HG02870 (cell line): Measurements from ENCODE around the gene MACROD2.
A peak's percentile ranks its signal among the peaks of the same experiment; 100 is the strongest.
"Not testable (repeated sequence)": the region's sequence is repeated elsewhere in the genome, so short reads cannot be mapped to it uniquely, and the experiment has no call there.

Experiments
- ATAC-seq: cut with Tn5 transposase; IDR thresholded peaks from one replicate; pipeline ENCODE4 v1.9.1; 2021; ENCODE audit warnings: mild to moderate bottlenecking, moderate library complexity; ENCODE audit not compliant: unreplicated experiment

The MACROD2 gene

DNA sequence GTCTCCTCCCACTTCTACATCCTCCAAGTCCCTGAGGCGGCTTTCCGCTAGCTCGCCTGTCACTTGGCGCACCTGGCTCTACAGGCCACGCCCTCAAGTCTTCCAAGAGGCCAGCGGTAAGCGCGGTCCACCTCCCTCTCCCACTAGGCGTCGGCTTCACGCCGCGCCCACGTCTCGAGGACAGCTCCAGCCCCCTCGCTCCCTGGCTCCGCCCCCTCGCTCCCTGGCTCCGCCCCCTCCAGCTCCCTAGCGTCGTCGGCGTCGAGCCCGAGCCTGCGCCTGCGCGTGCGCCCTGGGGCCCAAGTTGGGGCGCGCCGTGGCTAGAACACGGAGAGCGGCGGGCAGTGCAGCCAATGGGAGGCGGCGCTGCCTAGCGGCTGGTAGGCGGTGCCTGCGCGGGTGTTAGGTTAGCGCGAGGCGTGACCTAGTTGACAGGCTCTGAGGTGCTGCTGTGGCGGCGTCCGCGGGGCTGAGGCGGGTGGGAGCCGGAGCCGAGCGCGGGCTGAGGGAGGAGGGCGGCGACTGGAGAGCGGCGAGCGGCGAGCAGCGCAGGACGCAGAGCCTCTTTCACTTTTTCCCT, at the start of gene MACROD2:
MACROD2 (plus strand) TSS at position 431 of the 580 bp plus-strand sequence.
- ATAC-seq = peak; percentile 90

DNA sequence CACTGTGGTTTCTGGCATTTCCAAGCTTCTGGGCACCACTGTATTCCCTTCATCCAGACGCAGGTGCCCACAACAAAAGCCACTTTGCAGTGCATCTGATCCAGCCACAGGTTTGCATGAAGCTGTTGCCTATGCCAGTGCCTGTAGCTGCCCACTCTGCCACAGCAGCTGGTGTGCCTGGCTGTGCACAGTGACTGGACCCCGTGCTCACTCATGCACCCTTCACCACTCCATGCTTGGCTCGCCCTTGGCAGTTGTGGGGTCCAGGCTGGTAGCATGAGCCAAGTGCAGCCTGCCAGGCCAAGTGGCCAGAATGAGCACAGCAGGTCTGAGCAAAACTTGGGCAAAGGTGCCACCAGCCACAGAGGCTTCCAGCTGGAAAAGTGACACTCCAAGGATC, 47.6 kb upstream of the MACROD2 start:
- no peak for ATAC-seq

DNA sequence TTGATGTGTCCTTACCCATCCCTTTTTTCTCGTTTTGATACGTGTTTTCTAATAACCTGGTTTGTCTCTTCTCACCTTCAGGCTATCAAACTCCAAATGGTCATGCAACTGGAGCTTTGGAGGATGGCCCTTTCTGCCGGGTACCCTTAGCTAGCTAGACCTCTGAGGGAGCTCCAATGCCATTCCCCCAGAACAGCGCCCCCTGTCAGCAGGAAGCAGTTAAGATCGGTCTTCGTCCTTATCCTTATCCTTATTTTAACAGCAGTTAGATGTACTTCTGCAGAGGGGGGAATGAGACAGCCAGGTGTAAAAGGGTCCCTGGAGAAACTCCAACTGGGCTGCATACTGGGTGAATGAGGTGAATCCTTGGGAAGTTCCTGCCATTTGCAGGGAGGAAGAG, 42.1 kb upstream of the MACROD2 start:
- no peak for ATAC-seq

DNA sequence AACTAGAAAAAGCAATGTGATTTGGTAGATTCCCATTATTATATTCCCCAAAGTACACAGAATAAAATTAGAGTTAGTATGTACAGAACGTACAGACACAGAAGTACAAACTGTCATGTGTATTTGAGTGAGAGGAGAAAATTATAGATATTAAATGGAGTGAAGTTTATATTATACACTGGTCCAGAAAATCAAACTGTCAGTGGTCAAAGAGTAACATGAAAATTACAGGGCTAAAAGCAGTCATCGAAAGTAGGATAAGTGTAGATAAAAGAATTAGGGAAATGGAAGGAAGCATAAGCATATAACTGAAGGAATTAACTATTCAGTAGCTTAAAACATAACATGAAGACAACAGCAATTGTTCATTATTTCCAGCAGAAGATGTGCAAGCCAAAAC, 35.2 kb upstream of the MACROD2 start:
- no peak for ATAC-seq

DNA sequence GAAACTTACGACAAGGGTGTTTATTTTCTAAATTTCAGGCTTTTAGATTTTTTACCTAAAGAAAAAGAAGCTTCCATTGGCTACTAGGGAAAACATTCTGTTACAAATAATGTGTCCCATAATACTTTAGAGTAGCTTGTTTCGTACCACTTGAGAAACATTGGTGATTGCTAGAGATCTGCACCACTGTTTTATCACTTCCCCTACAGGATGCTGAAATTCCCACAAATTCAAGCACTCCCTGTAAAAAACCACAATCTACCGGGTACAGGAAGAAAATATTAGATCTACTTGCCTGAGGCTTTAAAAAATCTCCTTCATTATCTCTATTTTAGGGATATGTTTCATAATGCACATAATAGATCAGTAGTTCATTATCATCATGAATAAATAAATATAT, 34.8 kb upstream of the MACROD2 start:
- no peak for ATAC-seq

DNA sequence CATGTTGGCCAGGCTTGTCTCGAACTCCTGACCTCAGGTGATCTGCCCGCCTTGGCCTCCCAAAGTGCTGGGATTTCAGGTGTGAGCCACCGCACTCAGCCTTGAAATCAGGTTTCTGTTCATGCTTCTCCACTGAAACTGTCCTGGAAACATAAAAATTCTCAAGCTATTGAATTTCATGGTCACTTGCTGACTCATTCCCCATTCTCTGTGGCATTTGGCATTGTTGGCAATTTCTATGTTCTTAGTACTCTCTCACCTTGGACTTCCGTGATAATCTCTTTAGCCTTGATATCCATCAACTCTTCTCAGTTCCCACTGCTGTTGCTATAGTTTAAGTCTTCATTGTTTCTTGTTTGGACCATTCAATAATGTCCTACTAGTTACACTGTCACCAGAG, 11.1 kb upstream of the MACROD2 start:
- no peak for ATAC-seq

DNA sequence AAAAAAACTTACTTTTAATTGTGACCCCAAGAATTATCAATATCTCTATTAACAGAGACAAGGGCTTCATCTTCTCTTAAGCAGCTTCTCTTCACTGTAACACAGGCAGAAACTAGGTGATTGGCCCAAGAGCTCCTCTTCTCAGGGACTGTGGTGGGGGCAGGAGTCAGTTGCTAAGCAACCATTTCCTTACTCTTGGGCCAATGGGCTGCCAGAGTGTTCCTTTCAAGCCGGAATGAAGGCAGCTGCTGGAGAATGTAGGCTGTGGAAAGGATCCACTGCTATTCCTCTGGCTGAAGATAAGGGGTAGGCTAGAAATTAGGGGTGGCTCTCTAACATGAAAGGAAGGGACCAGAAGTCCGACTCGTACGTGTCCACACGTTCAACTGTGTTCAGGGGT, 4.9 kb upstream of the MACROD2 start, which contains the start of gene SEL1L2:
SEL1L2 (minus strand) TSS at position 150 of the 400 bp plus-strand sequence; CDS start at position 70, 80 bp downstream.
- ATAC-seq = no peak

DNA sequence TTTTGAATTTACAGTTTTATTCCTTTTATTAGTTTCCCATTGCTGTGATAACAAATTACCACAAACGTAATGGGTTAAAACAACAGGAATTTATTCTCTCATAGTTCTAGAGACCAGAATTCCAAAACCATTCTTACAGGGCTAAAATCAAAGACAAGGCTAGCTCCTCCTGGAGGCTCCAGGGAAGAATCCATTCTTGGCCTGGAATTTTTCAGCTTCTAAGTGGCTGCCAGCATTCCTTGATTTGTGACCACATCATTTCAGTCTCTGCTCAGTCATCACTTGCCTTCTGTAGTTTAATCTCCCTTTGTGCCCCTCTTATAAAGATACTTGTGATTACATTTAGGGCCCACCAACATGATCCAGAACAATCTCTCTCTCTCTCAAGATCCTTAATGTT, 4.0 kb upstream of the MACROD2 start:
- ATAC-seq = no peak

DNA sequence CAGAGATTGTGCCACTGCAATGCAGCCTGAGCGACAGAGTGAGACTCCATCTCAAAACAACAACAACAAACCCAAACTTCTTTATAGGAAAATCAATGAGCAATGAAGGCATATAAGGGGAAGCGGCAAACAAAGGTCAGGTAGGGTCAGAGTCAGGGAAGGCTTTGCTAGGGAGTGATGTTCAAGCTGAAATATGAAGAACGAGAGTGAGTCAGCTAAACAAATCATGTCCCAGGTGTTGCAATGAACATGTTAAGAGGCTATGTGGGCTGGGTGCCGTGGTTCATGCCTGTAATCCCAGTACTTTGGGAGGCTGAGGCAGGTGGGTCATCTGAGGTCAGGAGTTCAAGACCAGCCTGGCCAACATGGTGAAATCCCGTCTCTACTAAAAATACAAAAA, 3.4 kb upstream of the MACROD2 start:
- not testable (repeated sequence) for ATAC-seq

DNA sequence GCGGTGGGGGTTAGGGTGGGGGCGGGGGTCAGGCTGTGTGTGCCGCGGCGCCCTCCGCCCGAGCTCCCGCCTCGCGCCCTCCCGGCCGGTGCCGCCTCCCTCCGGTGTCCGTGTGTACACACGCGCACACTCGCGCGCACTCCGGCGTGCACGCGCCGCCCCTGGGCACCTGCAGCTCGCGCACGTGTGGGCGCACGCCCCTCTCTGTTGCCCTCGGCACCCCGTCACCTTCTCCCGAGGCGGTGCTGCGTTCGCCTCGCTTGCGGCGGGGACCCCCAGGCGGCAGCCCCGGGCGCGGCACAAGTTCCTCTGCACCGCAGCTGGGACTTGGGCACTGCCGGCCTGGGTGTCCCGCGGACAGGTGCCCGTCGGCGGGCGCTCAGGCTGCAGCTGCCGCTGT, 525 bp downstream of the MACROD2 start:
- no peak for ATAC-seq

DNA sequence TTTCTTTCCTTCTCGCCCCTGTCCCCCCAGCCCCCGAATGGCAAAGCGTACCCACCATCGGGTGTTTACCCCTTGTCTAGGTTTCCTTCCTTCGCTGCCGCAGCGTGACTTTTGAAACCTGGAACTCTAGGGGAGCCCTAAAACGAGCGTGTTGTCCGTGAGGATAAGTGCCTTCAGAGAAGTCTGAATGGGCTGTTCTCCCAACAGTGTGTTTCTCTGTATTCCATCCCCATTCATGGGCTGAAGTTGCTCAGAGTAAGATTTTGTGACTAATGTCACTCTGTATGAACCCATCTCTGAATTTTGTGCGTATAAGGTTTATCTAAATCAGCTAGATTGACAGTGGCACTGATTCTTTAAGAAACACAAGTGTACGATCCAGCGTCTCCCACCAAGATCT, 949 bp downstream of the MACROD2 start:
- ATAC-seq = no peak

DNA sequence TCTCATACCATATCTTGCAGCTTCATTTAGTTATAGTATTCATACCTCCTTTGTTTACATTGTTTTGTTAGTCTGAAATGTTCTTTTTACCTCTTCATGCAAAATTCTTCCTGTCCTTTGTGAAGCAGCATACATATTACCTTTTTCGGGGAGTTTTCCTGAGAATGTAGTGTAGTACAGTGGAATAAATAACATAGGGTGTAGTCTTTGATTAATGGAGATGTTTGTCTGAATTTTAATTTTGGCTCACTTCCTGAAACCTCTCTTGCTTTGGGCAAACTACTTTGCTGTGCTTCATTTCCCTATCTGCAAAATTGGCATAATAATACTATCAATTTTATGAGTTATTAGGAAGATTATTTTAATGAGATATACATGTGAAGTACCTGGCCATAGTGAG, 5.6 kb downstream of the MACROD2 start:
- ATAC-seq = no peak

DNA sequence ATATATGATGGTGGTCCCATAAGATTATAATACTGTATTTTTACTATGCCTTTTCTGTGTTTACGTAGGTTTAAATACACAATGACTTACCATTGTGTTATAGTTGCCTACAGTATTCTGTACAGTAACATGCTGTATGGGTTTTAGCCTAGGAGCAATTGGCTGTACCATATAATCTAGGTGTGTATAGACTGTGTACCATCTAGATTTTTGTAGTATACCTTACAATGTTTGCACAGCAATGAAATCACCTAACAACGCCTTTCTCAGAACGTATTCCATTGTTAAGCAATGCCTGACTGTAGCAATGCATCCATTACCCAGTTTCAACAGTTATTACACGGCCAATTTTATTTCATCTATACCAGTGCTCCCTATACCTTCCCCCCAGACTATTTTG, 10.7 kb downstream of the MACROD2 start:
- ATAC-seq = no peak

DNA sequence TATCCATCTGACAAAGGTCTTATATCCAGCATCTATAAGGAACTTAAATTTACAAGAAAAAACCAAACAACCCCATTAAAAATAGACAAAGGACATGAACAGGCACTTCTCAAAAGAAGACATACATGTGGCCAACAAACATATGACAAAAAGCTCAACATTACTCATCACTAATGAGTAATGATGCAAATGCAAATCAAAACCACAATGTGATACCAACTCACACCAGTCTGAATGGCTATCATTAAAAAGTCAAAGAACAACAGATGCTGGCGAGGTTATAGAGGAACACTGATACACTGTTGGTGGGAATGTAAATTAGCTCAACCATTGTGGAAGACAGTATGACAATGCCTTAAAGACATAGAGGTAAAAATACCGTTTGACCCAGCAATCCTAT, 13.9 kb downstream of the MACROD2 start:
- no peak for ATAC-seq

DNA sequence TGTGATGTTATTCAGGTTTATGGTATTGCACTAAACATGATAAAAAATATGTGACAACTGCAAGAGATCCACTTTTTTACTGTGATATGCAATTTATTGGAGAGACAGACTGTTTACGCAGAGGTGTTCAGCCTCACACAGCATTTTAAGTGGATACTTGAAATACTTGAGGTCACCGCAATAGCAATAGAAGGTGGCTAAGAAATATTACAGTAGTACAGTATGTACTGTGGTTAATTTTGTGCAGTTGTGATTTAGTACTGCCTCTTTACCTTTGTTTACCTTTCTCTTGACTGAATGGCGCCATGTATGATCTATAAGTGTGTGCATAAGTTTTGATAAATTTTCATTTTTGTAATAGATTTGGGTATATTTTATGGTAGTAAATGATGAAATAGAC, 17.4 kb downstream of the MACROD2 start:
- no peak for ATAC-seq

DNA sequence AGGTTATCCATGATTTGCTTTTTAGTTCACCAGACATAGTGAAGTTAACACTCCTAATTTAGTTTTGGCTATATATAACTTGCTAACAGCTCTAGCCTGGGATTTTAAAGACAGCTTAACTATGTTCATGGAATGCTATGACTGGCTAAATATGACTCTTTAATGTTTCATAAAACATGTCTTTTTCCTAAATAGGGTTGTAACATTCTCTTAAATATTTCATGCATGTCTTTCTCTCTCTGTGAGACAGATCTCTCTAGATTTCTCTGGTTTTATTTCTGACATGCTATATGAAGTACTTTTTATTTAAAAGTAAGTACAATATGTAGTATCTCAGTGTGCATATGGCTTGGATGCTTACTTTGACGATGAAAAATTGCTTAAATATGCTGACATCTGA, 35.7 kb downstream of the MACROD2 start:
- ATAC-seq = no peak

DNA sequence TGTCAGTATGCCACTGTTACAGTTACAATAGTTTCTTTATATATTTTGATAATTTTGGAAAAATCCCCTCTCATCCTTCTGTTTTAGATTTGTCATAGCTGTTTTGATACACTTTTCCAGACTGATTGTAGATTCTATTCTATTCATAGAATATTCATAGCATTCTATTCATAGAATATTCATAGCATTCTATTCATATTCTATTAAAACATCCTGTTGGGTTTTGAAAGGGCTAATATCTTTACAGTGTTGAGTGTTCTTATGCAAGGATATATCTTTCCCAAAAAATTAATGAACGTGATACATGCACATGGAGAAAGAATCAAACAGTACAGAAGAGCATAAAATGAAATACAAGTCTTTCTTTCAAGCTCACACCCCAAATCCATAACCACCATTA, 38.0 kb downstream of the MACROD2 start:
- ATAC-seq = no peak

DNA sequence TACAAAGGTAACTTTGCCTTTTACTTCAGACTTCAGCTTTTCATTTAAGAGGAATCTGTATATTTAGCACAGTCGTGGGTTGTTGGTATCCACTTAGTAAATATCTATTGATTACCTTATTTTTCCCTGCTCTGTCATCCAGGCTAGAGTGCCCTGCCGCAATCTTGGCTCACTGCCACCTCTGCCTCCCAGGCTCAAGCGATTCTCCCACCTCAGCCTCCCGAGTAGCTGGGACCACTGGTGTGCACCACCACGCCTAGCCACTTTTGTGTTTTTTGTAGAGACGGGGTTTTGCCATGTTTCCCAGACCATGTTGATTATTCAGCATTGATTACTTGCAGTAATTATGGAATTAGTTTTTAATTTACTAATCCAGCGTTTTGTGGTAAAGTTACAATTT, 41.3 kb downstream of the MACROD2 start:
- ATAC-seq = no peak

DNA sequence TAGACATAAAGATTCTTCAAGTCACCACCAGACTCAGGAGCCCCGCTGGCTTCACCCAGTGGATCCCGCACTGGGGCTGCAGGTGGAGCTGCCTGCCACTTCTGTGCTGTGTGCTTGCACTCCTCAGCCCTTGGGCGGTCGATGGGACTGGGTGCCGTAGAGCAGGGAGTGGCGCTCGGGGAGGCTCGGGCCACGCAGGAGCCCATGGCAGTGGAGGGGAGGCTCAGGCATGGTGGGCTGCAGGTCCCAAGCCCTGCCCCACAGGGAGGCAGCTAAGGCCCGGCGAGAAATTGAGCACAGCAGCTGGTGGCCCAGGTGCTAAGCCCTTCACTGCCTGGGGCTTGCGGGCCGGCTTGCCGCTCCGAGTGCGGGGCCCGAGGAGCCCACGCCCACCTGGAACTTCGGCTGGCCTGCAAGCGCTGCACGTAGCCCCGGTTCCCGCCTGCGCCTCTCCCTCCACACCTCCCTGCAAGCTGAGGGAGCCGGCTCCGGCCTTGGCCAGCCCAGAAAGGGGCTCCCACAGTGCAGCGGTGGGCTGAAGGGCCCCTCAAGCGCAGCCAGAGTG, 49.5 kb downstream of the MACROD2 start:
- not testable (repeated sequence) for ATAC-seq

DNA sequence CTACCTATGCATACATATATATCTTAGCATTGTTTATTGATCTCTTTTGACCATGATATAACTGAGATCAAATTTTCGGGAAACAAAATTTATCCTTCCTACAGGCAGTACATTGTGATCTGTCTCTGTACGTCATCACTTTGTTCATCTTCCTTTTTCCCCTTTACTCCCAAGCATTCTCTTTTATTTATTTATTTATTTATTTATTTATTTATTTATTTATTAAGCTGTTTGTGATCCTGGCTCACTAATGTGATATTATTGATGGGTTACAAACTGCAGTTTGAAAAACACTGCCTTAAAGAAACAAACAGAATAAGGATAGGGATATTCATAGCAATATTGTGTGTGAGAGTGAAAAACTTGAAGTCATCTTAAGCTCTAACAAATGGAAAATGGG, 51.2 kb downstream of the MACROD2 start:
- no peak for ATAC-seq

DNA sequence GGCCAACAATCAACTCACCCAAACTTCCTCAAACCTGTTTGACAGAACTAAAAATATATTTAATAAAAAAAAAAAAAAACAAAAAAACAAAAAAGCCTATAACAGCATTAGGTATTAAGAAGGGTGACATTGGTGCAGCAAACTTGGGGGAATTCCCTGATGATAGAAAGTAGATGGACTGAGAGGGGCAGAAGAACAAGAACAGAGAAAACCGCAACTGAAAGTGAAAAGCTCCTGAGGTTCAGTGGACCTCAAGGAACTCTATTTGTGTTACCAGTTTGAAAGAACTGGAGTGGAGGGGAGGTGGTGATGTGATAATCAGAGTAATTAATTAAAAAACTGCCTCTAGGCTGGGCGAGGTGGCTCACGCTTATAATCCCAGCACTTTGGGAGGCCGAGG, 53.8 kb downstream of the MACROD2 start:
- peak; percentile 96 for ATAC-seq

DNA sequence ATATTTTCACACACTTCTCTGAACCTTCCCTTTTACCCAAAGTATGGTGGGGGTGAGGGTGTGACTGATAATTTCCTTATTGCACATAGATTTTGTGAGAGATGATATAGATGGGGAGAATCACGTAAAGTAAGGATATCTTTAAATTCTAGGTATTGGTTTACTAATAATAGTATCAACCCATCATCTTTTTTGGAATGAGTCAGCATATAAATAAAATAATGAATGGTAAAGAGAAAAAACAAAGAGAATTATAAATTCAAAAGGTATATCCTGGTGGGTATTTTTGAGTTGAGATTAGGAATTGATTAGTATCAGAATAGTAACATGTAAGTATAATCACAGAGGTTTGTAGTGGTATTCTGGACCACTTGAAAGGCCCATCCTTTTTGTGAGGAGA, 56.1 kb downstream of the MACROD2 start:
- ATAC-seq = no peak

DNA sequence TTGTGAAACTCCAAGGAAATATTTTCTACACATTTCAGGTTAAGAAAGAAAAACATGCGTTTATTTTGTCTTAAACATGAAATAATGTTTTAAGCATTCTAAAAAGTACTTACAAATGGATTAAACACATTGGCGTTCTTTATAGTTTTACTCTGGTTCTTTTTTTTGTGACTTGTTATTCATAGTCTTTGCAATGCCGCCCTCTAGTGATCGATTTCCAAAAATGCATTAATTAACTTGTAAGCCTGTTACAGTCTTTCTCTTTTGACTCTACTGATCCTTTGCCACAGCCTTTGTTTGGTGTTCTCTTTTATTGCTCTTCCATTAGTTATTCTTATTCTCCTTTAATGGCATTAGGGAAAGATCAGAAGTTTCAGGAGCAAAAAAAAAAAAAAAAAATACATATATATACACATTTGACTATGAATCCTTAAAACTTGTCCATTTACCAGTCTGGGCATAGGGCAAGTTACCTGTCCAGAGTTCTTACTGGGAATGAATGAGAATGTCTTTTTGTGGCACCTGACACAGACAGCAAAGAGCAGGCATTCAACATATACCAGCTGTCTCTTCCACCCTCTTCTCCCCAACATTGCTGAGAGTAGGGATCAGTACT, 59.9 kb downstream of the MACROD2 start:
- no peak for ATAC-seq
